Measurements from ENCODE around the gene MRPL43.

- TF ChIP-seq POLR2AphosphoS5 (IDR thresholded peaks at IDR 0.05; ENCODE audit: low read depth) (no peak), CTCF (IDR thresholded peaks at IDR 0.05; ENCODE audit: insufficient read depth, low read length) (peak; percentile 10), GABPA (IDR thresholded peaks at IDR 0.05; ENCODE audit: low read depth) (no peak), SPI1 (IDR thresholded peaks at IDR 0.05; ENCODE audit: borderline replicate concordance, low read depth) (no peak)
These were observed 6.8 kb upstream of the MRPL43 start for GRCh38 chr10:100993986-100994708.

Data from HL-60 (cell line).